Measurements from ENCODE around the gene GRPR.

GRCh38 chrX:16172391-16172790, 49.0 kb downstream of the GRPR start:
- no peak for TF ChIP-seq CTCF (IDR thresholded peaks at IDR 0.05; ENCODE audit: low read depth, low read length, missing input control)
- TF ChIP-seq, protein P1, sequence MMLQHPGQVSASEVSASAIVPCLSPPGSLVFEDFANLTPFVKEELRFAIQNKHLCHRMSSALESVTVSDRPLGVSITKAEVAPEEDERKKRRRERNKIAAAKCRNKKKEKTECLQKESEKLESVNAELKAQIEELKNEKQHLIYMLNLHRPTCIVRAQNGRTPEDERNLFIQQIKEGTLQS (IDR thresholded peaks at IDR 0.05) = no peak
- TF ChIP-seq ZBTB33 (IDR thresholded peaks at IDR 0.05) = no peak
- TF ChIP-seq YY1 (IDR thresholded peaks at IDR 0.05) = no peak
- no peak for TF ChIP-seq RAD21 (IDR thresholded peaks at IDR 0.05)
- TF ChIP-seq SP1 (IDR thresholded peaks at IDR 0.05) = no peak
- TF ChIP-seq HNF4A (conservative IDR thresholded peaks at IDR 0.05) = no peak
- no peak for TF ChIP-seq FOXA1 (IDR thresholded peaks at IDR 0.05)
- TF ChIP-seq HNF4G (IDR thresholded peaks at IDR 0.05) = no peak
- TF ChIP-seq, protein P2, sequence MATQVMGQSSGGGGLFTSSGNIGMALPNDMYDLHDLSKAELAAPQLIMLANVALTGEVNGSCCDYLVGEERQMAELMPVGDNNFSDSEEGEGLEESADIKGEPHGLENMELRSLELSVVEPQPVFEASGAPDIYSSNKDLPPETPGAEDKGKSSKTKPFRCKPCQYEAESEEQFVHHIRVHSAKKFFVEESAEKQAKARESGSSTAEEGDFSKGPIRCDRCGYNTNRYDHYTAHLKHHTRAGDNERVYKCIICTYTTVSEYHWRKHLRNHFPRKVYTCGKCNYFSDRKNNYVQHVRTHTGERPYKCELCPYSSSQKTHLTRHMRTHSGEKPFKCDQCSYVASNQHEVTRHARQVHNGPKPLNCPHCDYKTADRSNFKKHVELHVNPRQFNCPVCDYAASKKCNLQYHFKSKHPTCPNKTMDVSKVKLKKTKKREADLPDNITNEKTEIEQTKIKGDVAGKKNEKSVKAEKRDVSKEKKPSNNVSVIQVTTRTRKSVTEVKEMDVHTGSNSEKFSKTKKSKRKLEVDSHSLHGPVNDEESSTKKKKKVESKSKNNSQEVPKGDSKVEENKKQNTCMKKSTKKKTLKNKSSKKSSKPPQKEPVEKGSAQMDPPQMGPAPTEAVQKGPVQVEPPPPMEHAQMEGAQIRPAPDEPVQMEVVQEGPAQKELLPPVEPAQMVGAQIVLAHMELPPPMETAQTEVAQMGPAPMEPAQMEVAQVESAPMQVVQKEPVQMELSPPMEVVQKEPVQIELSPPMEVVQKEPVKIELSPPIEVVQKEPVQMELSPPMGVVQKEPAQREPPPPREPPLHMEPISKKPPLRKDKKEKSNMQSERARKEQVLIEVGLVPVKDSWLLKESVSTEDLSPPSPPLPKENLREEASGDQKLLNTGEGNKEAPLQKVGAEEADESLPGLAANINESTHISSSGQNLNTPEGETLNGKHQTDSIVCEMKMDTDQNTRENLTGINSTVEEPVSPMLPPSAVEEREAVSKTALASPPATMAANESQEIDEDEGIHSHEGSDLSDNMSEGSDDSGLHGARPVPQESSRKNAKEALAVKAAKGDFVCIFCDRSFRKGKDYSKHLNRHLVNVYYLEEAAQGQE (IDR thresholded peaks at IDR 0.05) = no peak
- TF ChIP-seq MAX (IDR thresholded peaks at IDR 0.05) = no peak
- TF ChIP-seq TAF1 (conservative IDR thresholded peaks at IDR 0.05) = no peak
- TF ChIP-seq GABPA (IDR thresholded peaks at IDR 0.05 in 1 of 2, conservative IDR thresholded peaks at IDR 0.05 in 1 of 2) = no peak
- no peak for TF ChIP-seq EGR1 (IDR thresholded peaks at IDR 0.05; ENCODE audit: low read depth in 2 of 2)
